Measurements from ENCODE around the gene OSGEP.

The OSGEP gene

DNA sequence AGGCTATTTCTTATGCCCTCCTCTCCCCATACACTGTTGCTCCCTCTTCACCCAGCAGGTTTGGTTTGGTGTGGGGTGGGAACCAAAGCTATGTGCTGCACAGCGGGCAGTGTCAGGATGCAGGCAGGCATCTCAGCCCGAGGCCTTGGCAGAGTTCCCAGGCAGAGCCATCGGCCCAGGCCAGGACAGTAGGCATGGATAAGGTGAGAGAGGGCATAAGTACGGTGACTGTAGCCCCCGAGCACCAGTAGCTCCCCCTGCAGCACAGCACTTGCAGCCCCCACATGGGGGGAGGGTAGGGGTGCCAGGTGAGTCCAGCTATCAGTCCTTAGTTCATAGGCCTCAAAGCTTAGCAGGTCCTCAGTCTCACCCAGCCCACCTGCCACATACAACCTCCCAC is 25.8 kb downstream of the OSGEP start:
- DNase-seq, result no peak

DNA sequence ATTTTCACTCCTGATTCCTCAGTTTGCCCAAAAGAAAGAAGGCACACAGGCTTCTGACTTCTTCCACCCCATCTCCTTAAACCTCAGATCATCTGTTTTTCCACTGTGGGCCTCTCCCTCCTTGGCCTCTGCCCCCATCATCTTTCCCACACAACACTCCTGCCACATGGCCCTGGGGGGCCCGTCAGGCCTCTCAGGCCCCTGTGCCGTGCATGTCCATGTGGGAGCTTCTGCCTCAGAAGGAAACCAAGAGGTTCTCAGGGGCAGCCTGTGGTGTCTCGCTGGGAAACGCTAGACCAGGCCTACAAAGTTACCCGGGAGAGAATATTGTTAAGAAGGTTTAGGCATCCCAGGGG is 26.6 kb downstream of the OSGEP start:
- no peak for DNase-seq

DNA sequence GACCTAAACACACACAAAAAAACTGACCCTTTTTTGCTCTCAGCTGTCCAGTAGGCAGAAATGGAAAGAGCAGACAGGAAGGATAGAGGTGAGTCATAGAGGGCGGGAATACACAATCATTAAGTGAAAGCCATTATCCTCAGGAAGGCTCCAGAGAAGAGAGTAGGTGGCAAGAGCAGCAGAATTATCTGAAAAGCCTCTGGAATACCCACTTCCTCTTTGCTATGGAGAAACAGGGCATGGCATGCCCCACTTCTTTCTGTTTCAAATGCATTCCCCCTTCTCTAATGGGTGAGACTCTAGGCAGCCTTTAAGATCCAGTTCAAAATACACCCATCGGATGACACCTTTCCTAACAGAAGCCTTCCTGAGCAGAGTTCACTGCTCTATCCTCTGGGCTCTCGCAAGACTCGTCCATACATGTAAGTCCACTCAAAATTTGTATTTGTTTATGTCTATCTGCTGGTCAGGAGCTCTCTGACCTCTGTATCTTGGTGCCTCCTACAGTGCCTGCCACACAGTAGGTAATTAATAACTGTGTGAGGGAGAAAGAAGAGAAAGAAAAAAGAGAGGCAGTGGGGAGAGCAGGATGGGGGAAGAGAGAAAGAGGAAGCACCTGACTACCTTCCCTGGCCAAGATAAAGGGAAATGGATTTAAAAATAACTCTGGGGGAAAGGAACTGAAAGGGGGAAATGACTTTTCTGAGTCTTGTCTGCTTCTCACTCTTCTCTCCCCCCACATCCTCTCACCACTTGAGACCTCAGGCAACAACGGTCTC is 27.2 kb downstream of the OSGEP start:
- DNase-seq, result no peak

DNA sequence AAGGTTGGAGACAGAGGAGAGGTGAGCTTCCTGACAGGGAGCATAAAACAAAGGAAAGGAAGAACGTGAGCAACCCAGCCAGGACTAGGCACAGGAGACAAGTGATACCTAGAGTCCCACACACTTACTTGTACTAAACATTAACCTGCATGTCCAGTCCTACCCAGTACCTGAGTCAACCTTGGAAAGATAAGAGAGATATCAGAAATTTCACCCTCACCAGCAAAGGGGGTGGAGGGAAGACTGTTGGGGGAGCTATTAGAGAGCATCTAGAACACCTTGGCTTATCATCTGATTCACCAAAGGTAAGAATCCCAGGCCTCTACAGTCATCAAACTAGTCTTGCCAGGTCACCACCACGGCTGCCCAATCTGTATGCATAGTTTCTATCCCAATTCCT is 29.8 kb downstream of the OSGEP start:
- no peak for DNase-seq

DNA sequence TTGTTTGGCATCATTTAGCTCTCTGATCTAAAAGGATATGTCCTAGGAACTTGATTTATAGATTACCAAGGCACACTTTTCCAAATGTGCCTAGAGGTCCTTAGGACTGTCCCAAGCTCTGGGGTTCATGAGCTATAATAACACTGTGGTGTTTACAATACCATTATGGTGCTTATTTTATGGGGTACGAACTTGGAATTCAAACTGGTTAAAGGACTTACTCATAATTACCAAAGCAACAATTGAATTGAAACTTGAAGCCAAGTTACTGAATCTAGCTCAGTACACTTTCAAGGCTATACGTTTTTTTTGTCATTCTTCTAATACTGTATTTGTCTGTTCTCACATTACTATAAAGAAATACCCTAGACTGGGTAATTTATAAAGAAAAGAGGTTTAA is 31.7 kb downstream of the OSGEP start:
- DNase-seq, result no peak

DNA sequence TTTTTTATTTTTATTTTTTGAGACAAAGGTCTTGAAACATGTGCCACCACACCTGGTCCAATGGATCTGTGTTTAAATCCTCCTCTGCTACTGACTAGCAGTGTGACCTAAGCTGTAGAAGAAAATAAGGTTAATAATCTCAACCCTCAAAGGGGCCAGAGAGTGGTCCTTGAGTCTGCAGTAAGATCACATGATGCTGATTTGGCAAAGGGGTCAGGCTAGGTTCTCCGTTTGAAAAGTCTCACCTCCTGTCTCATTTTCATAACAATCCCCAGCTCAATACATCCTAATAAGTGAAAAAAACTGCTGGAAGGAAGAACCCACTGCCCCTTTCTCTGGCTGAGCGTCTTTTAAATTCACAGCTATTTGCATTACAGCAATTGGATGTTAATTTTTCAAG is 33.3 kb downstream of the OSGEP start:
- no peak for DNase-seq

DNA sequence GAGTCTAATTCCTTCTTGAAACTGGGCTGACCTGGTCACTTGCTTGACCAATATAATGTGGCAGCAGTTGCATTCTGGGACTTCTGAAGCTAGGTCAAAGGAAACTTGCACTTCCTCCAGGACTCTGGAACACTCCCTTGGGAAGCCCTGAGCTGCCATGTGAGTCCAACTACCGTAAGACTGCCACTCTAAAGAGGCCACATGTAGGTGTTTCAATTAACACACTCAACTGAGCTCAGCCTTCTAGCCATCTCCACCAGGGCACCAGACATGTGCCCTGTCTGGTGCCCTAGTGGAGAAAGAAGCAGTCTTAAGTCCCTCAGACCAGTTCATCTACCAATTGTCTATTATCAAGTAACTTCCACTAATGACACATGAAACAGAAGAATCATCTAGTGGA is 35.2 kb downstream of the OSGEP start:
- DNase-seq, result no peak

DNA sequence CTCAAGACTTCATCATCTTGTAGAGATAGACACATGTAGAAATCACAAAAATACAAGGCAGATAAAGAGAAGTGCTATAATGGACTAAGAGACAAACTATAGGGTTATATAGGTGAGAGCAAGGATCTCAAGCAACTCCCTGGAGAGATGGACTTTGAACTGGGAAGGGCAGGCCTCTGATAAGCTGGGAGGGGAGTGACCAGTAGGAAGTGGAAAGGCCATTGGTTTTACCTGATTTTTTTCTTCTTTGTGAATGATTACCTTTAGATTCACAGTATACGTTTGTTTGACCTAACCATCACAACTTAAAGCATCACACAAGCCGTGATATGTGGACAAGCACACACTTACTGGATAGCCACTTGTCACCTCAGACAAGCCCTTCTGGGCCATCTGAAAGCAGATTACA is 36.1 kb downstream of the OSGEP start:
- DNase-seq, result no peak

DNA sequence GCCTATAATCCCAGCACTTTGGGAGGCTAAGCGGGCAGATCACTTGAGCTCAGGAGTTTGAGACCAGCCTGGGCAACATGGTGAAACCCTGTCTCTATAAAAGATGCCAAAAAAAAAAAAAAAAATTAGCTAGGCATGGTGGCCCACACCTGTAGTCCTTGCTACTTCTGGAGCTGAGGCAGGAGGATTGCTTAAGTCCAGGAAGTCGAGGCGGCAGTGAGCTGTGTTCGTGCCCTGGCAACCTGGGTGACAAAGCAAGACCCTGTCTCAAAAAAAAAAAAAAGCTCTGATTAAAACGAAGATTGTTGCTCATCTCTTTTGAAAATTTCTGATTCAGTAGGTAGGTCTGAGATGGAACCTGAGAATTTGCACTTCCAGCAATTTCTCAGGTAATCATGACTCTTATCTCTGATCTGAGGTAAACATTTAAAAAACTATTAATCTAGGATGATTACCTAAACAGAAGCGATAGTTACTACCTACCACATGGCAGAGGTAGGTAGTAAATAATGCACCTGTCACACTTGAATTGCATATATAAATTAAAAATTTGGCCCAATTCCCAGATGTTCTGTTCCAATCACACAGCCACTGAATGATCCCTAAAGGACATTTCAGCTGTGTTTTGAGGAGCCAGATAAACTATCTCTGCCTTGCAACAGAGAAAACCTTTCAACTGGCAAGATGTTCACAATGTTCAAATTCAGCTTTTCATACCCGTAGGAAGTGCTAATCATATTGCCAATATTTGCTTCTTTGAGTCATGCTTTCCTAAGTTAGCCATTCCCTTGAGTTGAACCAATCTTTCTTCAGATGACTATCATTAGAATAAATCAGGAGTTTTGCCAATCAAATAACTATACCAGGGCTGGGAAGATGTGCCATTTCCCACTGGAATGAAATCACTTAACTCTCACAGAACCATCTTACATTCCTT is 37.1 kb downstream of the OSGEP start:
- no peak for DNase-seq

DNA sequence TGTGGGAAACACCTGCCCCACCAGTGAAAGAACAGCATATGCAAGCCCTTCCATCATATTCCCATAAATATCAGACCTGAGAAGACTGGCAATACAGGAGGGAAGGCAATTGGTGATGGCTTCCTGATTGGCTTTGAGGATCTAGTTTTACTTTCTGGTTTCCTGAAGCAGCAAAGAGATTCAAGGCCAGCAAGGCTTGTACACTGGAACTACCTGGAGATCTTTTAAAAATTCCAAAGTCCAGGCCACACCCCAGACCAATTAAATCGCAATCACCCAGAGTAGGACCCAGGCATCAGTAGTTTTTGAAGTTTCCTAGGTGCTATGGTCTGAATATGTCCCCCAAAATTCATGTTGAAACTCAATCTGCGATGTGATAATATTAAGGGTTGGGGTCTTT is 38.4 kb downstream of the OSGEP start:
- no peak for DNase-seq

DNA sequence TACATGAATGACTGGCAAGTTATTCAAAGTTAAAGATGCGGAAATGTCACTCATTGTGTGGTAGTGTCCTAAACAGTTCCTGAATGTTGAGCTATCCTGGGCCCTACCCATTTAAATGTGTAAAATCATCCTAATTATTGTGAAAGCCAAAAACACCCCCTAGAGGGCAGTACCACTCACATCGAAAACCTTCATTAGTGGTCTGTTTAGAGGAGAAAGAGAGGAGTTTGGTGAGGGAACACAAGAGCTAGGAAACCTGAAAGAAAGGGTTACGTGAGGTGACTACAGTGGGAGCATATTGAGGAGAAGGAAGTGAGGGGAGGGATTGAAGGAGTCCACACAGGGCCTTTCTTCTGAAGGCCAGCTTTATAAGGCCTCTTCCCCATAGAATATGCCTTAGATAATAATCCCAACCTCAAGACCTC is 38.8 kb downstream of the OSGEP start:
- DNase-seq, result peak; percentile 82

DNA sequence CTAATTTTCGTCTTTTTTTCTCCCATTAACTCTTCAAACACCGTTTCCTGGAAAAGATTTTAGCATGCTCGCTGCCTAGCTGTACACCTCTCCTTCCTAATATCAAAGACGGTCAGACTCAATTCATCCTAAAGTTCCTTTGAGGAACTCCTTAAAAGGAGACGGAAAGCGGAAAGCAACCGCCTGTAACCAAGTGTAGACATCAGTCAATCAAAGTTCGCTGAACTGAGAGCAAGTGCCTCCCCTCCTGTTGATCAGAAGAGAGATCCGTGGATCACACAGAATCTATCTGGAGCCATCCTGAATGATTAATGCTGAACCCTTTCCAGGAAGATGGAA is 40.9 kb downstream of the OSGEP start:
- DNase-seq, result peak; percentile 43

DNA sequence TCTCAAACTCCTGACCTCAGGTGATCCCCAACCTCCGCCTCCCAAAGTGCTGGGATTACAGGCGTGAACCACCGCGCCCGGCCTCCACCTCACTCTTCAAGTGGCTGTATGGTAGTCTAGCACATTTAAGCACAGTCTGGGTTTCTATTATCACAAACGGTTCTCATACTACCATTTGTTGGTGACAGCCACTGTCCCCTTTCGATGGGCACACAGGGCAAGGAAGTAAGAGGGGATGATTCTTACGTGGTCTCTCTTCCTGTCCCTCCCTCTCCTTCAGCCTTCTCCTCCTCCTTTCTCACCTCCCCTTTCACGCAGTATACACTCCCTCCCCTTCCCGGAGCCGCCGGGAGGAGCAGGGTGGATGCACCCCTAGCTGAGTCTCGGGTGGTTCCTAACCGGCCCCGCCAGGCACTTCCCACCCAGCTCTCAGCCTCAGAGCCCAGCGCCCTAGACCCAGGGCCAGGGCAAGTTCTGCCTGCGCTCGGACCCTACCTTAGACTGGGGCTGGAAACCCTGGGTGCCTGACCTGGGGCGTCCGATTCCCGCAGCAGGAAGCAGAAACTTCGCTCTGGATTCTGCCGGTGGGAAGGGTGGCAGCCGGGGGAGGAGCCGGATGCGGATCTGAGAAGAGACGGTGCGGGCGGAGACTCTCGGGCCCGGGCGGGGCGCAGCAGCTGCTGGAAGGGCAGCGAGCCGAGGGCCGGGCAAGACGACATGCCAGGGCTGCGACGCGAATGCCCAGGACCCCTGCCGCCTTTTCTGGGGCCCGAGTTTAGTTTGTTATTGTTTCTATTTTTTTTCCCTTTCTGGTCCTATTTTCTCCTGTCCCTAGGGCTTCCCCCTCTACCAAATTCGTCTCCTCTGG is 41.5 kb downstream of the OSGEP start, which contains the start of gene TEP1:
TSS of gene TEP1 (minus strand) at position 626 of the 868 bp plus-strand sequence. CDS start 5,062 bp downstream, outside the sequence.
- peak; percentile 72 for DNase-seq

DNA sequence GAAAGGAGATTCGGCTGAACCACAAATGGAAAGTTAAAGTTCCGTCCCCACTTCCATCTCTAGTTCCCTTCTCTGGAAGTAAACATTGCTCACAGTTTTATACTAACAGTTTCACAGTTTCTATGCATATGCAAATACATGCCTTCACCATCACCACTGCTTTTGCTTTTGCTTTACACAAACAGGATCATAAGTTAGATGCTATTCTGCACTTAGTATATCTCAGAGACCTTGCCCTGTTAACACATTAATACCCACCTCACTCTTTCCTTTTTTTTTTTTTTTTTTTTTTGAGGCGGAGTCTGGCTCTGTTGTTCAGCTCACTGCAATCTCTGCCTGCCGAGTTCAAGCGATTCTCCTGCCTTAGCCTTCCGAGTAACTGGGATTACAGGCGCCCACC is 42.2 kb downstream of the OSGEP start:
- peak; percentile 3 for DNase-seq

DNA sequence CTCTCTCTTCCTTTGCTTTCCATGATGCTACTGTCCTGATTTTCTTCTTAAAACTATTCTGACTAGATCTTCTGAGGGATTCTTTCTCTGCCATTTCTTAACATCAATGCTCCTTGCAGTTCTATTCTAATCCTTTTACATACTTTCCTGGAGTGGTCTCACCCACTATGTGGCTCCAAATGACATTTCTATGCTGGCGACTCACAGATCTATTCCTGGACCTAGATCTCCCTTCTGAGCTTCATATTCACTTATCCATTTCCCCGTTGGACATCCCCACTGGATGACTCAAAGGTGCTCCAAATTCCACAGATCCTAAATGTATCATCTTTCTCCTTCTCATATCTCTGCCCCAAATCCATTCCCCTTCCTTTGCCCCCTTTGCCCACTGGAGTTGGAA is 45.4 kb downstream of the OSGEP start:
- no peak for DNase-seq

DNA sequence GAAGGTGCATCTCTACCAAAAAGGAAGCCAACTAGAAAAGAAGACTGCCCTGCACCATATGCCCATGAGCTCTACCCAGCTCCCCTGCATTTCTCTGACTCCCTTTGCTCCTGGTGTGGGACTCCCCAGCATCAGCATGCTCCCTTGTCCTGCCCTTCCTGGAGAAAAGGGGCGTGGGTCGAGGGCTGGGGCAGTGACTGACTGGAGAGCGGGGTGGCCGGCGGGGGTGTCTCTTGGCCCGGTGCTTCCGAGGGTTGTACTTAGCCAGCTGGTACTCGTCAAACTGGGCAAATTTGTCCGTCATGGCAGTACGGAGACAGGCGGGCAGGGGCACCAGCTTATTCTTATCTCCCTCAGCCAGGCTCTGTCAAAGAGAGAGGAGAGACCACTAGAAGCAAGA is 51.1 kb downstream of the OSGEP start:
- DNase-seq, result no peak

DNA sequence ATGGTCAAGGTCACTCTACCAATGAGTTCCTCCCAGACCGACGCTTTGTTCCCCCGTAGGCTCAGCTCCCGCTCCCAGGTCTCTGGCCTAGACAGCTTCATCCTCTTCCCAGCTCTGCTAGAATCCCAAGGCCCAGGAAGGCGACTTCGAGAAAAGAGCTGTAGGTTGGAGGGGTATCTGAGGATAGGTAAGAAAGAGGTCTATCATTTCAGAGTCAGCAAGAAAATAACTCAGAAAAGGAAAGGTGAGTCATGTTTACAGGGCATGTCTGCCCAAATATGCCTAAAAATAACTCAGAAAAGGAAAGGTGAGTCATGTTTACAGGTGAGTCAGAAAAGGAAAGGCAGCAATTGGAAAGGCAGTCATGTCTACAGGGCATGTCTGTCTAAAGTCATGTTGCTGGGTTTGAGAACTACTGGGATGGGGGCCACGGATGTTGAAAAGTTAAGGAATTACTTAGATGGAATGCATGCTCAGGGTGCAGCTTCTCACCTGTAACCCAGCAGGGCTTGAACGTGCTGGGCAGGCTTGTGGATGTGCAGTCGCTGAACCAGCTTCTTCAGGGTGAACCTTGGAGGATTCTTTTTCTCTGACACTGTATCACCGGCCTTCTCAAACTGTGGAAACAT is 53.5 kb downstream of the OSGEP start:
- DNase-seq, result no peak

DNA sequence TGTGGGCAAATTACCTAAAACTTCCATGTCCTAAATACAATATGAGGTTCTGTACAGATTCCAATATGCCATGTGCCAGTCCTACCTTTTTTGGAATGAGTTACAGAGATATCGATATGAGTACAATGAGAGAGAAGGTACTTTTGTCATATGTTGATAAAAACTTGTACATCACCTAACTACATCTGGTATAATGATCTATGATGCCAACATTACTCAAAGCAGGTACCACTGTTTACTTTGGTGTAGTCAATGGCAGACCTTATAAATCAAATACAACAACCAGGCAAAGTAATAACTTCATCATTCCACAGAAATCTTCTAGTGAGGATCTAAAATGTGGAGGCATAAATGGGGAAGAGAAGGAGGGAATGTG is 54.0 kb downstream of the OSGEP start:
- DNase-seq, result no peak

DNA sequence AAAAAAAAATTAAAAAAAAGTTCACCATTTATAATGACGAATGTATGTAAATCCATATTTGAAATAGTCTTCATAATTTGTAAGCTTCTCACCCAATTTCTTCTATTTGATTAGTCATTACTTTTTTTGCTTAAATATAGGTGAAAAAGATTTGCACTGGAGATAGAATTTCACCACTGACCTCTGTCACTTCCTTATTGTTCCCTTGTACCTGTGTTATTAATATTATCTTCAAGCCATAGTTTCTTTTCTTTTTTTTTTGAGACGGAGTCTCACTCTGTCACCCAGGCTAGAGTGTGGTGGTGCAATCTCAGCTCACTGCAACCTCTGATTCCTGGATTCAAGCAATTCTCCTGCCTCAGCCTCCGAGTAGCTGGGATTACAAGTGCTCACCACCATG is 57.1 kb downstream of the OSGEP start:
- DNase-seq, result no peak
